HG03095 (cell line): ENCODE data around the gene LHX6.

Experiments
- ATAC-seq: cut with Tn5 transposase; IDR thresholded peaks from one replicate; pipeline ENCODE4 v1.9.1; 2021; ENCODE audit warnings: moderate library complexity; ENCODE audit not compliant: unreplicated experiment

Gene LHX6

DNA sequence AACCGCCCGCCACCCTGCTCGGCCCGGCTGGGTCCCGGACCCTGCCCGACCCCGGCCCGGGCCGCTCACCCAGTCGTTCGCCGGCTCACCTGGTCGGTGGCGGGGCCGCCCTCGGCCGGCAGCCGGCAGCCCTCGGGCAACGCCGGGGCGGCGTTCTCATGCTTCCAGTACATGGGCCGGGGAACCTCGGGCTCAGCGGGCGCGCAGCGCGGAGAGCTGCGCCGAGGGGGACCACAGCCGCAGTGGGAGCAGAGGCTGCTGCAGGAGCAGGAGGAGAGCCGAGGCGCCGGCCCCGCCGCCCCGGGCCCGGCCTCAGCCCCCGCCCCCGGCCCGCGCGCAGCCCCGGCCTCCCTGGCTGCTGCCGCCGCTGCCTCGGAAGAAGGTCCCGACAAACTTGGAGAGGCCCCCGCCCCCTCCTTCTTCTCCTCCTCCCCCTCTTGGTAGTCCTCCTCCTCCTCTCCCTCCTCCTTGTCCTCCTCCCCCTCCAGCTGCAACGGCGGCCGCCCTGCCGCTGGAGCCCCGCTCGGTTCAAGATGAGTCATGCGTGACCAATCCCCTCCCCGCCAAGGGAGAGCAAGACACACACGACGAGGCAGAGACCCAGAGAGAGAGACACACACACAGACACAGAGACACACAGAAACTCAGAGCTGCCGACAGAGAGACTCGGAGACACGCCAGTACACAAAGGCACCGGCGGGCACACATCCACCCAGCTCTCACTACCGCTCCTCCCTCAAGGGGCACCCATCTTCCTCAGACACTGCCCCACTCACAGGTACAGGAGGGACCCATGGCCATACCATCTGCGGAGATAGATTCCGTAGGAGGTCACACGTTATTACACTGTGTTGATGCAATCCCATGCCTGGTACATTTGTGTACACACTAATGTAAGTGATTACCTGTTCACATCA lies at the start of gene LHX6:
Gene LHX6, minus strand, starts transcription at position 390 of the 917 bp plus-strand sequence. Its CDS starts 217 bp downstream, at position 173.
- ATAC-seq, result no peak

DNA sequence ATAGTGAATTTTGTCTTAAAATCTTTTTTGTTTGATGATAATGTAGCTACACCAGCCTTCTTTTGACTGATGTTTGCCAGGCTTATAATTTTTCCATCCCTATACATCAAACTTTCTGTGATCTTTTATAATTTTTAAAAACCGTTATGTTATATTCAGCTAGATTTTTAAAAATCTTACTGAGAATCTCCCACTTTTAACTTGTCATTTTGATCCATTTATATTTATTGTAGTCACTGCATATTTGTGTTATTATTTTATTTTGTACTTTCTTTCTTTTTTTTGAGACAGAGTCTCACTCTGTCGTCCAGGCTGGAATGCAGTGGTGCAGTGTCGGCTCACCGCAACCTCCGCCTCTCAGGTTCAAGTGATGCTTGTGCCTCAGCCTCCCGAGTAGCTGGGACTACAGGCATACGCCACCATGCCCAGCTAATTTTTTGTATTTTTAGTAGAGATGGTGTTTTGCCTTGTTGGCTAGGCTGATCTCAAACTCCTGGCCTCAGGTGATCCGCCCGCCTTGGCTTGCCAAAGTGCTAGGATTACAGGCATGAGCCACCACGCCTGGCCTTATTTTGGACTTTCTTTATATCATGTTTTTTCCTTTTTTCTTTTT lies 48.6 kb upstream of the LHX6 start:
- no peak for ATAC-seq

DNA sequence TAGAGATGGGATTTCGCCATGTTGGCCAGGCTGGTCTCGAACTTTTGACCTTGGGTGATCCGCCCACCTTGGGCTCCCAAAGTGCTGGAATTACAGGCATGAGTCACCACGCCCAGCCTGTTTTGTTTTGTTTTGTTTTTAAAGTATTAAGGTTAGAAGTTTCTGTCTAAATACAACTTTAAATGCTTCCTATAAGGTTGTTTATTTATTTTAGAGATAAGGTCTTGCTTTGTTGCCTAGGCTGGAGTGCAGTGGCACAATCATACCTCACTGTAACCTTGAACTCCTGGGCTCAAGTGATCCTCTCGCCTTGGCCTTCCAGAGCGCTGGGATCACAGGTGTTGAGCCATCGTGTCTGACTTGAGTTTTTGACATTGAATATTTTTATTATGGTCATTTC lies 47.3 kb upstream of the LHX6 start:
- ATAC-seq, result no peak

- no peak for ATAC-seq
Observed at GRCh38 chr9:122274055-122274454, 45.3 kb upstream of the LHX6 start.

- ATAC-seq, result no peak
Observed at GRCh38 chr9:122268041-122268814, 39.5 kb upstream of the LHX6 start.

DNA sequence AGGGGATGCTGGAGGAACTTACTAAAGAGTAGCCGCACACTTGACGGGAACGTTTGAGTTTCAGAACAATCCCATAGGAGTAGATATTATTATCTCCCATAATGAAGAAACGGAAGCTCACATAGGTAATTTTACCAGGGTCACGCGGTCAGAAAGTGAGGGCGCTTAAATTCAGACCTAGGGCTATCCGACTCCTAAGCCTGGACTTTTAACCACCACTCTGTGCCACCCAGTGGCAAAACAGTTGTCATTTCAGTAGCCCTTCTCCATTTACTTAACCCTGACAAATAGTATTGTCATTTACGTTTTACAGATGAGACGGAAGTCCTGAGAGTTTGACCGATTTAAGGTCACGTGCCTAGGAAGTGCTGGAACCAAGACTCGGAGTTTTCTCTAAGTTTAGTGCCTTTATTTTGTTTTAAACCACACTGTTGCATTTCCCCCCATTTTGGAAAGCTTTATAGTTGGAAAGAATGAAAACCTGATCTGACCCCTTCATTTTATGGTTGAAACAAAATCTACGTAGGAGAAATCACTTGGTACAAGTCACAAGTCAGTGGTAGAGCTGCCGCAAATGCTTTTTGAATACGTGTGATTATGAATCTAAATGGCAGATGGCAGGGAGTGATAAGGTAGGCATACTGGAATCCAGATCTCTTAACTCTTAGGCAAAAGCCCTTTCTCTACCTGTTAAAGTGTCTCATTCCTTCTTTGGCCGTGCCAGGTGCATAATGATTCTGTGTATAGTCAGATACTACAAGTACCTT lies 36.6 kb upstream of the LHX6 start:
- ATAC-seq, result peak; percentile 40

GRCh38 chr9:122264360-122265148 lies 35.8 kb upstream of the LHX6 start, which contains the start of the genes MRRF and RBM18:
Gene MRRF (plus strand): TSS chr9:122264882. CDS start chr9:122270892, 6,010 bp downstream.
Gene RBM18 (minus strand): TSS chr9:122264840. CDS start chr9:122261492, 3,348 bp downstream.
- peak; percentile 82 for ATAC-seq

DNA sequence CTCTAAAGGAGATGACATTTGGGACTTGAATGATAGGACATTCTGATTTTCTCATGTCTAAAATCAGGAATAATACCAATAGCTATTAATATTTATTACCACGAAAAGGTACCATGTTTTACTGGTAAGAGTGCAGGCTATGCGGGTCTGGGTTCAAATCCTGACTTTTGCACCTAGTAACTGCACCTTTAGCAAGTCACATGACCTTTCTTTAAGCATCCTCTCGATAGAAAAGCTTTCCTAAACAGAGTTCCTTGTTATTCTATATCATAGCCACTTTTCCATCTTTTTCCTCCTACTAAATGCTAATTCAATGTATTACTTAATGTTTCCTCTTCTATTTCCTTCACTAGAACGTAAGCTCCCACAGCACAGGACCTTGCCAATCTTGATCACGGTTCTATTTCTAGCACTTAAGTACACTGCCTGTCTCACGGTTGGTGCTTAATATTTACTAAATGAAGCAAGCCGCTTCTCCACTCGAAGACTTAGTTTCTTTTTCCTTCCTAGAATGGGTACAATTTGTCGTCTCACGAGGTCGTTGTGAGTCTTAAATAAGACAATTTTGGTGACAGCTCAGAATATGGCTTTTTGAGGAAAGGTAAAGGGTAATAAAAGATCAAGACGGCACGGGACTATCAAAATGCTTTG lies 35.1 kb upstream of the LHX6 start:
- no peak for ATAC-seq

DNA sequence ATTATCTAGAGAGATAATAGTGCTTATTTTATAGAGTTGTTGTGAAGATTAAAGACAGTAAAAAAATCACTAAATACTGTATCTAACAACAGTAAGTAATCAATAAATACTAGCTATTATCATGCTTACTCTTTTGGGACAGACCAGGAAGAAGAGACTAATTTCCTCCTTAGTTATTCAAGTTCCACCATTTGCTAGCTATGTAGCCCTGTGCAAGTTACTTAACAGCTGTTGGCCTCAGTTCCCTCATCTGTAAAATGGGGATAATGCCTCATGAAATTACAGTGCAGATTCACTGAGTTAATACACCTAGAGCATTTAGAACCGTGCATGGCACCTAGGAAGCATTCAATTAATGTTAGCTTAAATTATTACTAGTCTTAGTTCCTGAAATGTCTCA lies 33.3 kb upstream of the LHX6 start:
- no peak for ATAC-seq

- no peak for ATAC-seq
Observed at GRCh38 chr9:122261469-122261881, 32.7 kb upstream of the LHX6 start.

DNA sequence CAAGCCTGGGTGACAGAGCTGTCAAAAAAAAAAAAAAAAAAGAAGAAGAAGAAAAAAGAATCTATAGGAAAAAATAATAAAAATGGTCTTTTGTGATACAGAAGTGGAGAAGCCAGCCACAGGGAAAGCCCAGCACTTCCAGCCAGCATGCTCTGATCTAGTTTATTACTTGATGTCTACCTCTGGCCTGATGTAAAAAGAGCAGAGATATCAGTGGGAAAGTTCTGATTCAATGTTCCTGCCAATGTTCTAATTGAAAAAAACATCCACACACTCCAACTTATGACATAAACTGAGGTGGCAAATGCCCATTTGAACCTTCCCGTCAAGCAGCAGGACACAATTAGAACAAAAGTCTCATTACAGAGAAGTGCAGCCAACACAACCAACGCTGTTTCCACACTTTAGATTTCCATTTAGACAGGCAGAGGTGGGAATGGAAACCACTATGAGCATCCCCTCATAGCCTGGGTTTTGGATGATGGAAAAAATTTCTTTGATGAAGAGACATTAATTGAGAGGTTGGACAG lies 30.2 kb upstream of the LHX6 start:
- no peak for ATAC-seq

- no peak for ATAC-seq
Observed at GRCh38 chr9:122256206-122256605, 27.4 kb upstream of the LHX6 start.

DNA sequence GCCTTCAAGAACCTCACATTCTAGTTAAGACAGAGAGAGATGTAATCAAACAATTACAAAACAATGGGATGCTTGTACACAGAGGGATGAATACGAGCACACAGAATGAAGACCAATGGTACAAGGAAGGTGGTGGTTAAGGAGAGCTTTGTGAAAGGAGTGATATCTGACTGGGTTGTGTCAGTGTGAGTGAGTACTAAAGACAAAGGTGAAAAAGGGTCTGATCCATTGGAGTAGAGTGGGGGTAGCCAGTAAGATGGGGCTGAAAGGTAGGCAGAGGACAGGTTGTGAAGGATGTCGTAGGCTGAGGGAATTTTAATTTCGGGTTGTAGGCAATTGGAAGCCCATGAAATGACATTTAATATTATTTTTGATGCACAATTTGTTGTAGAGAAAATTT lies 26.0 kb upstream of the LHX6 start:
- no peak for ATAC-seq

DNA sequence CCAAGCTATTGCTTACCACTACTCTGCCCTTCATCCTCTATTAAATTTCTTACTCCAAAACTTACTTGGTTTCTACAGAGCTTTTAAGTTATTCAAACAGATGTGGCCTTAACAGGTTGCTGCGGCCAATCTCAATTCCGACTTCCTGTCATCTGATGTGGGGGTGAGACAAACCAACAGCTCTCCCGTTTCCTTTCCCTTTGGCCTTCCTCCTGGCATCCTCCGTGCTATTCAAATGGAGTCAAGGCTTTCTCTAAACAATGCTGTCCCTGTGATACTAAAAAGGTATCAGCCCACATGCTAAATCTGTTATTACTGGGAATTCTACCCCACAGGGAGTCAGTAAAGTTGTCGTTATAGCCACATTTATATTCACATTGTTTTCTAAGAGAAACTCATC lies 24.0 kb upstream of the LHX6 start:
- ATAC-seq, result no peak

- no peak for ATAC-seq
Observed at GRCh38 chr9:122251351-122251750, 22.6 kb upstream of the LHX6 start.

GRCh38 chr9:122248448-122248865 lies 19.7 kb upstream of the LHX6 start:
- ATAC-seq, result no peak

DNA sequence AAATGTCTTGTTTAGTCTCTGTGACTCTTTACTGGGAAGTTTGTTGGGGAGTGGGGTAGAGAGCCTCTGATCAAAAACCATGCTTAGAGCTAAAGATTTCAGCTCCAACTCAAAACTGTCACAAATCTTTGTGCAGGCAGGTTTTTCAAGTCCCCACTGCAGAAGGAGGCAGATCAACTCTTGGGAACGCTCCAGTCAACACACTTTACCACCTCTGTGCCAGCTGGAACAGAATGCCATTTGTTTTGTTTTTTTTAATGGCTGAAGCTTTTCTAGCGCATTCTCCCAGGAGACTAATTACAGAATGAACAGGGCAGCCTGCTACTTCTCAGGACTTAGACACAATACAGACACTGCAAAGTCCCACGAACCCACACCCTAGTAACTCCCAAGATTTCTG lies 17.9 kb upstream of the LHX6 start:
- ATAC-seq, result no peak

DNA sequence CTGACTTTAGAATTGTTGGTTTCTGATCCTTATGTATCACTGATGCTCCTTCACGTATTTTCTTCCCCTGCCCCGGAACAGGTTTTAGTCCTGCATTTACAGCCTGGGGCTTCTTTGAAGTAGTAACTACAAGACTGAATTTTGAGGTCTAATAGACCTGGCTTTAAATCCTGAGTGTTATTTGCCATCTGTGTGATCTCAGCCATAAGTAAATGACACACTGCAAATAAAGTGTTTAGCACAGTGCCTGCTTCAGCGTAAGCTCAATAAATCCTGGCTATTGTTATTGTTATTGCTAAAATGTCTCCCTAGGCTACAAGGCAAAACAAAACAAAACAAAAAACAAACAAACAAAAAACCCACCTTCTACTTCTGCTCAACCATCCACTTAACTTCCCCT lies 15.6 kb upstream of the LHX6 start:
- no peak for ATAC-seq

DNA sequence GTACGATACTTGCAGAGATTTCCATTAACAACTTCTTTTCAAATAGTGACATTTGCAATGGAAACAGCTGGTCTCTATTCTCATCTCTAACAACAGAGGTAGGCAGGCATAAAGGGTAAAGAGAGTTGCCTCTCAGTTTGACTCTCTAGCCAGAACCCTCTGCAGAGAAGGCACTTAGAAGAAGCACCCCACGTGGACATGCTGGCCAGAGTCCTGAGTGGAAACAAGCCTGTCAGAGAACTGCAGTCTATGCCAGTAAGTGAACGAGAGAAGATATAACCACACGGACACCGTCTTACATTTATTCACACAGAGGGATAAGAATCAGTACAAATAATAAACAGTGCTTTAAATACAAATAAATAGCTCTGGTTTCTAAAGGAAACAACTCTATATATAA lies 11.0 kb upstream of the LHX6 start:
- ATAC-seq, result no peak
